OCI-LY3 (cell line): ENCODE data around the gene DNASE1L2.

Experiments
- H2AFZ ChIP-seq: fragments of 200-600, 300-600 bp; shearing (Covaris generic); 2 replicates; pipeline ENCODE4 v1.6.0; 2014; ENCODE audit warnings: antibody characterized with exemption, low read depth, low read length
- H3K27ac ChIP-seq: fragments of 200-600, 300-600 bp; sonication (generic); 2 replicates; pipeline ENCODE4 v1.5.1; 2014; ENCODE audit warnings: mild to moderate bottlenecking, low read length, moderate library complexity, mixed read lengths
- H3K27me3 ChIP-seq: fragments of 200-600, 300-600 bp; sonication (generic); 2 replicates; pipeline ENCODE4 v1.6.1; 2014; ENCODE audit warnings: low read depth, low read length, mixed read lengths
- H3K36me3 ChIP-seq: fragments of 200-600, 300-600 bp; sonication (generic); replicated peaks from 2 replicates; pipeline ENCODE3; 2014; ENCODE audit warnings: low read depth, low read length, mixed read lengths
- H3K4me1 ChIP-seq: fragments of 300-600, 200-600 bp; sonication (generic); 2 replicates; pipeline ENCODE4 v1.6.1; 2014; ENCODE audit warnings: low read length, mixed read lengths
- H3K4me2 ChIP-seq: fragments of 200-600, 300-600 bp; sonication (generic); 2 replicates; pipeline ENCODE4 v1.6.1; 2014; ENCODE audit warnings: low read length, mixed read lengths
- H3K4me3 ChIP-seq: fragments of 300-600, 200-600 bp; sonication (generic); 2 replicates; pipeline ENCODE4 v1.5.1; 2014; ENCODE audit warnings: antibody characterized with exemption, mild to moderate bottlenecking, low read length, moderate library complexity
- H3K79me2 ChIP-seq: fragments of 300-600, 200-600 bp; shearing (Covaris generic); 2 replicates; pipeline ENCODE4 v1.6.1; 2014; ENCODE audit warnings: mild to moderate bottlenecking, low read length, mixed read lengths
- H3K9ac ChIP-seq: fragments of 300-600, 200-600 bp; shearing (Covaris generic); 2 replicates; pipeline ENCODE4 v1.6.0; 2014; ENCODE audit warnings: mild to moderate bottlenecking, low read length, moderate library complexity
- H3K9me3 ChIP-seq: fragments of 200-600, 300-600 bp; shearing (Covaris generic); 2 replicates; pipeline ENCODE4 v1.6.1; 2014; ENCODE audit warnings: low read length, mixed read lengths; ENCODE audit not compliant: insufficient read depth
- H4K20me1 ChIP-seq: fragments of 200-600, 300-600 bp; sonication (generic); 2 replicates; pipeline ENCODE4 v1.6.1; 2016; ENCODE audit warnings: low read length, mixed read lengths; ENCODE audit not compliant: insufficient read depth
- CTCF ChIP-seq: fragments of 200-600, 300-600 bp; sonication (generic); IDR thresholded peaks from 2 replicates; pipeline ENCODE4 v1.5.1; 2014; ENCODE audit warnings: antibody characterized with exemption, low read length, low read depth
- EZH2phosphoT487 ChIP-seq: fragments of 200-600 bp; shearing (Covaris generic); IDR thresholded peaks from 2 replicates; pipeline ENCODE4 v1.6.1; 2018; ENCODE audit warnings: antibody characterized with exemption, mixed run types, low read depth

The DNASE1L2 gene

DNA sequence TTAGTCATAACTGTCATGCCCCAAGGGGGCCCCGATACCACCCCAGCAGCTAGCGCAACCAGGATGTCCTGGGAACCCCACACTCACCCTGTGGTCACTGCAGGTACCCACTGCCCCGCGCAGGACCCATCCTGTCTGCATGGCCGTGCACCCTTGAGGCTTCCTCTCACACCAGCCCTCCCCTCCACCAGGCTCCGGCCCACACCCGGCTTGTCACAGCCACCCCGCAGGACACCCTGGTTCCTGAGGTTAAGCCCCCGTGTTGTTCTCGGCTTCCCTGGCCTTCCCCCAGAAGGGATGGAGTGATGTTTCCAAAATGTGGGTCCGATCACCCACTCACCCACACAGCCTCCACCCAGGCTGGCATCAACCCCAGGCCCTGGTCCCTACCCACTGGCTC is 7.5 kb downstream of the DNASE1L2 start:
- Histone ChIP-seq H3K27me3 (no peaks in the 10 kb centered on the region), H3K36me3 (peaks cover 25% of the 10 kb centered on the region), H3K4me3 (no peak overlapping the region), H3K4me1 (no peaks in the 10 kb centered on the region), H3K79me2 (peaks cover 6% of the 10 kb centered on the region), H3K4me2 (no peak overlapping the region), H3K9ac (no peak overlapping the region), H2AFZ (no peak overlapping the region), H3K27ac (no peak overlapping the region), H4K20me1 (no peaks in the 10 kb centered on the region), H3K9me3 (no peaks in the 10 kb centered on the region)
- TF ChIP-seq CTCF (no peak), EZH2phosphoT487 (no peak)

DNA sequence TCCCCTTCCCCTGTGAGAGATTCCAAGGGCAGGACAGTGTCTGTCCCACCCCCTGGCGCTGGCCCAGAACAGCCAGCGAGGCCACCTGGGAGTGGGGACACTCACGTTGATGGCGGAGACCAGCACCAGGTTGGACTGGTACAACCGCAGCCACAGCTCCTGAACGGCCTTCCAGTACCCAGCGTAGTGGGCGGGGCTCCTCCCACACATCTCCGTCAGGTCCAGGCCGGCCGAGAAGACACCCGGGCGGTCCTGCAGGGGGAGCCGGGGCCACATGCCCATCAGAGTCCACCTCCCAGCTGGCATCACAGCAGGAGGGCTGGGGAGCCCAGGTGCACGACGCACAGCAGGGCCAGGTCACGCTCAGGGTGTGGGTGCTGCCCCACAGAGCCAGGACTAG is 8.1 kb downstream of the DNASE1L2 start:
- Histone ChIP-seq H2AFZ (no peak overlapping the region), H3K9ac (no peak overlapping the region), H4K20me1 (no peaks in the 10 kb centered on the region), H3K9me3 (no peaks in the 10 kb centered on the region), H3K27me3 (no peaks in the 10 kb centered on the region), H3K4me3 (no peak overlapping the region), H3K27ac (no peak overlapping the region), H3K4me1 (no peaks in the 10 kb centered on the region), H3K79me2 (peaks cover 8% of the 10 kb centered on the region), H3K4me2 (no peak overlapping the region), H3K36me3 (peaks cover 25% of the 10 kb centered on the region)
- no peak for TF ChIP-seq EZH2phosphoT487
- no peak for TF ChIP-seq CTCF

- Histone ChIP-seq H3K4me3 (no peak overlapping the region), H3K79me2 (peaks cover 16% of the 10 kb centered on the region), H3K9me3 (no peaks in the 10 kb centered on the region), H4K20me1 (no peaks in the 10 kb centered on the region), H3K4me1 (peaks cover 3% of the 10 kb centered on the region), H3K36me3 (peaks cover 23% of the 10 kb centered on the region), H2AFZ (no peak overlapping the region), H3K4me2 (no peak overlapping the region), H3K27ac (no peak overlapping the region), H3K27me3 (no peaks in the 10 kb centered on the region), H3K9ac (no peak overlapping the region)
- TF ChIP-seq EZH2phosphoT487 (no peak), CTCF (no peak)
These were observed 8.9 kb downstream of the DNASE1L2 start for GRCh38 chr16:2244926-2245795.

GRCh38 chr16:2246301-2246885 is 10.1 kb downstream of the DNASE1L2 start:
- no peak overlapping the region for H3K4me3 ChIP-seq
- no peak overlapping the region for H3K9ac ChIP-seq
- peaks cover 24% of the 10 kb centered on the region for H3K79me2 ChIP-seq
- H3K27me3 ChIP-seq = no peaks in the 10 kb centered on the region
- H3K4me1 ChIP-seq = peaks cover 6% of the 10 kb centered on the region
- no peak overlapping the region for H2AFZ ChIP-seq
- no peaks in the 10 kb centered on the region for H3K9me3 ChIP-seq
- no peaks in the 10 kb centered on the region for H4K20me1 ChIP-seq
- H3K27ac ChIP-seq = no peak overlapping the region
- H3K36me3 ChIP-seq = peaks cover 23% of the 10 kb centered on the region
- no peak overlapping the region for H3K4me2 ChIP-seq
- TF ChIP-seq EZH2phosphoT487 (no peak), CTCF (no peak)
